Liver (tissue), 9 donors: ENCODE data around the gene BTF3. TPM values are rescaled to one million over a fixed set of nuclear protein-coding genes. Genes with fewer than 3 reads are reported as not detected.

Experiments used
- DNase-seq: peaks from one replicate; pipeline ENCODE4 v3.0.0-alpha.2; 2017; ENCODE audit warnings: low spot score
- H3K27ac ChIP-seq, 2 donors: one replicate each; pipeline ENCODE4 v1.7.0; 2013; ENCODE audit warnings: inconsistent platforms in 2 of 2, low read length in 2 of 2, control low read depth in 1 of 2, low read depth in 1 of 2, mild to moderate bottlenecking in 1 of 2
- H3K27me3 ChIP-seq, 4 donors: one replicate each; pipeline versions ENCODE4 v1.6.1 to v1.7.0; 2013; ENCODE audit warnings: low read length in 3 of 4, inconsistent platforms in 1 of 4, mild to moderate bottlenecking in 1 of 4, moderate library complexity in 1 of 4; ENCODE audit not compliant: control insufficient read depth in 4 of 4, insufficient read depth in 4 of 4
- H3K36me3 ChIP-seq, 4 donors: one replicate each; pipeline versions ENCODE4 v1.6.1 to v1.7.0; 2013; ENCODE audit warnings: low read length in 3 of 4, mild to moderate bottlenecking in 3 of 4, low read depth in 1 of 4, moderate library complexity in 1 of 4; ENCODE audit not compliant: control insufficient read depth in 4 of 4, insufficient read depth in 3 of 4
- H3K4me1 ChIP-seq, 4 donors: one replicate each; pipeline versions ENCODE4 v1.6.1 to v1.7.0; 2013; ENCODE audit warnings: low read length in 3 of 4, mild to moderate bottlenecking in 3 of 4, moderate library complexity in 1 of 4; ENCODE audit not compliant: control insufficient read depth in 4 of 4, insufficient read depth in 4 of 4
- H3K4me3 ChIP-seq, 3 donors: one replicate each; pipeline versions ENCODE4 v1.6.1 to v1.7.0; 2013; ENCODE audit warnings: low read length in 3 of 3, control low read depth in 1 of 3, low read depth in 1 of 3, mild to moderate bottlenecking in 1 of 3
- H3K9ac ChIP-seq, 2 donors: one replicate each; pipeline ENCODE4 v1.7.0; 2013; ENCODE audit warnings: low read length in 2 of 2, mild to moderate bottlenecking in 2 of 2, moderate library complexity in 2 of 2, control low read depth in 1 of 2, low read depth in 1 of 2
- H3K9me3 ChIP-seq, 4 donors: one replicate each; pipeline versions ENCODE4 v1.6.1 to v1.7.0; 2013; ENCODE audit warnings: low read length in 3 of 4; ENCODE audit not compliant: control insufficient read depth in 4 of 4
- ATF3 ChIP-seq: IDR thresholded peaks from 2 replicates; pipeline ENCODE4 v1.6.1; 2016; ENCODE audit warnings: antibody characterized with exemption
- CTCF ChIP-seq: fragments of 150-350 bp; IDR thresholded peaks from 2 replicates; pipeline ENCODE4 v1.5.1; 2017; ENCODE audit warnings: improper control_type of control experiment, low read depth, low read length; ENCODE audit not compliant: missing input control
- EGR1 ChIP-seq, 2 donors: IDR thresholded peaks; 2 replicates each; pipeline ENCODE4 v1.6.1; 2016 to 2018; ENCODE audit warnings: antibody characterized with exemption in 2 of 2, low read depth in 2 of 2
- FOXA1 ChIP-seq: IDR thresholded peaks from 2 replicates; pipeline ENCODE4 v1.6.1; 2016; ENCODE audit warnings: antibody characterized with exemption
- FOXA2 ChIP-seq: IDR thresholded peaks from 2 replicates; pipeline ENCODE4 v1.6.1; 2016; ENCODE audit warnings: antibody characterized with exemption
- GABPA ChIP-seq, 2 donors: IDR thresholded peaks in 1 of 2; conservative IDR thresholded peaks in 1 of 2; 2 replicates each; pipeline ENCODE4 v1.6.1; 2016; ENCODE audit warnings: antibody characterized with exemption in 2 of 2, mild to moderate bottlenecking in 1 of 2, moderate library complexity in 1 of 2
- HNF4A ChIP-seq, 2 donors: conservative IDR thresholded peaks; 2 replicates each; pipeline ENCODE4 v1.6.1; 2016; ENCODE audit warnings: antibody characterized with exemption in 2 of 2, mild to moderate bottlenecking in 2 of 2
- HNF4G ChIP-seq: IDR thresholded peaks from 2 replicates; pipeline ENCODE4 v1.6.1; 2016; ENCODE audit warnings: antibody characterized with exemption
- JUND ChIP-seq, 2 donors: IDR thresholded peaks; 2 replicates each; pipeline ENCODE4 v1.6.1; 2016; ENCODE audit warnings: antibody characterized with exemption in 2 of 2
- MAX ChIP-seq: IDR thresholded peaks from 2 replicates; pipeline ENCODE4 v1.6.1; 2016; ENCODE audit warnings: antibody characterized with exemption
- NR2F2 ChIP-seq: IDR thresholded peaks from 2 replicates; pipeline ENCODE4 v1.6.1; 2016; ENCODE audit warnings: antibody characterized with exemption
- RAD21 ChIP-seq, 2 donors: IDR thresholded peaks; 2 replicates each; pipeline ENCODE4 v1.6.1; 2016; ENCODE audit warnings: antibody characterized with exemption in 2 of 2, mild to moderate bottlenecking in 2 of 2
- RXRA ChIP-seq, 2 donors: IDR thresholded peaks; 2 replicates each; pipeline ENCODE4 v1.6.1; 2017 to 2018; ENCODE audit warnings: antibody characterized with exemption in 2 of 2, mild to moderate bottlenecking in 1 of 2
- SP1 ChIP-seq: IDR thresholded peaks from 2 replicates; pipeline ENCODE4 v1.6.1; 2018; ENCODE audit warnings: antibody characterized with exemption, mild to moderate bottlenecking
- TAF1 ChIP-seq: conservative IDR thresholded peaks from 2 replicates; pipeline ENCODE4 v1.6.1; 2016; ENCODE audit warnings: antibody characterized with exemption, mild to moderate bottlenecking
- YY1 ChIP-seq: IDR thresholded peaks from 2 replicates; pipeline ENCODE4 v1.6.1; 2016; ENCODE audit warnings: antibody characterized with exemption, mild to moderate bottlenecking
- WGBS: extraction: QIAGEN DNeasy Blood & Tissue Kit; methylation state at CpG from one replicate; pipeline ENCODE4 v1.1.7; 2013; 5-methylcytosine and 5-hydroxymethylcytosine counted together
- polyA plus RNA-seq, 2 donors: library from polyadenylated mRNA; stranded (reverse) in 1 of 2; unstranded in 1 of 2; fragments of 200-250 nt in 1 of 2; fragments of >200 nt in 1 of 2; fragmentation: Nextera tagmentation in 1 of 2; extraction: Ambion mirVana in 1 of 2; gene quantifications; one replicate each; pipeline versions ENCODE4 v1.2.1 to v1.2.3, GENCODE V29; 2013 to 2015
- total RNA-seq, 2 donors: library from RNA; depleted of rRNA; stranded (reverse); fragments of >200 nt; gene quantifications; one replicate each; pipeline ENCODE4 v1.2.3, GENCODE V29; 2014
- donor health status: healthy.
- donor health status: healthy.
- donor health status: healthy.
- donor health status: healthy.
- donor health status: healthy.

BTF3 gene
- total and polyA plus RNA-seq, 4 donors, result 97.5 to 246 (median 213) TPM

- H3K4me1 ChIP-seq, result no peaks in the 10 kb centered on the region
- 71% methylated on average over 5 of the region's 5 CpGs for WGBS
- H3K4me3 ChIP-seq, result no peak overlapping the region
- TF ChIP-seq FOXA1, result no peak
- no peak for DNase-seq
- H3K27ac ChIP-seq, result no peak overlapping the region
- no peaks in the 10 kb centered on the region for H3K36me3 ChIP-seq
- H3K27me3 ChIP-seq, result peaks cover 0 to 10% (median 3%) of the 10 kb centered on the region in 4 donors
- no peak overlapping the region for H3K9ac ChIP-seq
- H3K9me3 ChIP-seq, result peaks cover 0 to 6% (median 0%) of the 10 kb centered on the region in 4 donors
Measured at GRCh38 chr5:73532195-73532594, 34.0 kb downstream of the BTF3 start.

GRCh38 chr5:73534011-73534644, 35.9 kb downstream of the BTF3 start:
- Histone ChIP-seq H3K9ac (no peak overlapping the region), H3K27ac (no peak overlapping the region), H3K9me3 (peaks cover 0 to 6% (median 0%) of the 10 kb centered on the region in 4 donors), H3K36me3 (no peaks in the 10 kb centered on the region), H3K4me3 (no peak overlapping the region), H3K27me3 (peaks cover 0 to 10% (median 3%) of the 10 kb centered on the region in 4 donors), H3K4me1 (no peaks in the 10 kb centered on the region)
- 75% methylated on average over 5 of the region's 5 CpGs for WGBS
- DNase-seq, result no peak
- TF ChIP-seq HNF4A (conservative IDR thresholded peaks at IDR 0.05) (no peak), HNF4G (no peak), MAX (no peak), YY1 (no peak), CTCF (no peak), RAD21 (IDR thresholded peaks at IDR 0.05) (no peak)

GRCh38 chr5:73534971-73535370, 36.7 kb downstream of the BTF3 start:
- H3K27me3 ChIP-seq, result peaks cover 0 to 6% (median 1%) of the 10 kb centered on the region in 4 donors
- no peak overlapping the region for H3K4me3 ChIP-seq
- TF ChIP-seq GABPA (IDR thresholded peaks at IDR 0.05 in 1 of 2, conservative IDR thresholded peaks at IDR 0.05 in 1 of 2) (no peak), HNF4G (no peak), SP1 (no peak), JUND (IDR thresholded peaks at IDR 0.05) (no peak), ATF3 (no peak), YY1 (no peak), HNF4A (conservative IDR thresholded peaks at IDR 0.05) (no peak)
- DNase-seq, result no peak
- H3K4me1 ChIP-seq, result no peaks in the 10 kb centered on the region
- no peak overlapping the region for H3K9ac ChIP-seq
- H3K36me3 ChIP-seq, result no peaks in the 10 kb centered on the region
- no peak overlapping the region for H3K27ac ChIP-seq
- peaks cover 0 to 6% (median 0%) of the 10 kb centered on the region in 4 donors for H3K9me3 ChIP-seq
- WGBS, result 86% methylated on average over 2 of the region's 2 CpGs

- no peak overlapping the region for H3K4me3 ChIP-seq
- no peaks in the 10 kb centered on the region for H3K36me3 ChIP-seq
- DNase-seq, result no peak
- TF ChIP-seq HNF4G (no peak), YY1 (no peak), RXRA (IDR thresholded peaks at IDR 0.05) (no peak), HNF4A (conservative IDR thresholded peaks at IDR 0.05) (no peak), SP1 (no peak), CTCF (no peak), ATF3 (no peak), GABPA (IDR thresholded peaks at IDR 0.05 in 1 of 2, conservative IDR thresholded peaks at IDR 0.05 in 1 of 2) (no peak), FOXA1 (no peak), TAF1 (no peak), RAD21 (IDR thresholded peaks at IDR 0.05) (no peak), EGR1 (IDR thresholded peaks at IDR 0.05; ENCODE audit: low read depth in 2 of 2) (no peak), NR2F2 (no peak), FOXA2 (no peak)
- WGBS, result 76% methylated on average over 2 of the region's 2 CpGs
- peaks cover 0 to 4% (median 0%) of the 10 kb centered on the region in 4 donors for H3K9me3 ChIP-seq
- no peak overlapping the region for H3K9ac ChIP-seq
- no peaks in the 10 kb centered on the region for H3K4me1 ChIP-seq
- H3K27me3 ChIP-seq, result peaks cover 0 to 5% (median 0%) of the 10 kb centered on the region in 4 donors
- no peak overlapping the region for H3K27ac ChIP-seq
Measured at GRCh38 chr5:73539730-73540129, 41.5 kb downstream of the BTF3 start.
